Ovary (tissue), 9 donors: ENCODE data around the gene POLN. TPM values are rescaled to one million over a fixed set of nuclear protein-coding genes. Genes with fewer than 3 reads are reported as not detected.

ENCODE experiments used
- DNase-seq, 5 donors: peaks; one replicate each; pipeline ENCODE4 v3.0.0-alpha.2; 2019 to 2020
- H3K27ac ChIP-seq, 2 donors: fragments of 200-600 bp; one replicate each; pipeline versions ENCODE4 v1.5.1 to v1.8.0; 2019 to 2022
- H3K27me3 ChIP-seq: fragments of 200-600 bp; one replicate; pipeline ENCODE4 v1.8.0; 2022
- H3K36me3 ChIP-seq: fragments of 200-600 bp; sonication (generic); one replicate; pipeline ENCODE4 v1.5.1; 2019
- H3K4me1 ChIP-seq: one replicate; pipeline ENCODE4 v1.8.1; 2013; ENCODE audit warnings: mild to moderate bottlenecking, moderate library complexity; ENCODE audit not compliant: insufficient read depth
- H3K4me3 ChIP-seq: fragments of 200-600 bp; sonication (generic); one replicate; pipeline ENCODE4 v1.5.1; 2017
- H3K9me3 ChIP-seq, 2 donors: fragments of 200-600 bp in 1 of 2; sonication (generic) in 1 of 2; one replicate each; pipeline versions ENCODE4 v1.5.1 to v1.8.1; 2013 to 2019; ENCODE audit warnings: mild to moderate bottlenecking in 1 of 2, moderate library complexity in 1 of 2
- CTCF ChIP-seq, 3 donors: fragments of 450-650 bp in 2 of 3; fragments of 200-600 bp in 1 of 3; IDR thresholded peaks; one replicate each; pipeline versions ENCODE4 v1.5.1 to v1.8.0; 2016 to 2022; ENCODE audit warnings: antibody characterized with exemption in 3 of 3, mild to moderate bottlenecking in 1 of 3
- EP300 ChIP-seq: sonication (generic); formaldehyde crosslinking; IDR thresholded peaks from one replicate; pipeline ENCODE4 v1.6.1; 2017; ENCODE audit warnings: antibody characterized with exemption
- POLR2A ChIP-seq: fragments of 450-650 bp; IDR thresholded peaks from one replicate; pipeline ENCODE4 v1.6.1; 2017; ENCODE audit warnings: antibody characterized with exemption, mild to moderate bottlenecking, moderate library complexity
- WGBS, 3 donors: extraction: QIAGEN DNeasy Blood & Tissue Kit in 1 of 3; methylation state at CpG; one replicate each; pipeline versions ENCODE4 v1.1.5 to v1.1.7; 2013 to 2017; 5-methylcytosine and 5-hydroxymethylcytosine counted together
- intact Hi-C, 4 donors: fragments of 100-400 bp; cut with DNase I; formaldehyde crosslinking; loops; one replicate each; pipeline versions ENCODE4 v1.11.0 to v1.15.1; 2022 to 2023
- polyA plus RNA-seq, 2 donors: library from polyadenylated mRNA; stranded (reverse); fragments of 200-250 nt in 1 of 2; fragments of 350-450 nt in 1 of 2; fragmentation: Illumina TruSeq in 1 of 2; extraction: RNeasy Lipid Tissue Mini Kit (QIAGEN cat#74804) in 1 of 2; gene quantifications; one replicate each; pipeline ENCODE4 v1.2.3, GENCODE V29; 2013 to 2014
- total RNA-seq, 7 donors: library from RNA; depleted of rRNA in 2 of 7; stranded (reverse); fragments of >200 nt in 2 of 7; fragmentation: NEBNext Ultra II Directional in 3 of 7; extraction: Animal tissue kit (Norgen Biotek cat#: 25700) in 3 of 7; gene quantifications; one replicate each; pipeline versions ENCODE4 v1.1.0 to v1.2.4, GENCODE V29; 2016 to 2023
- donor health status: DM: no; HTN: no; CAD: no; lungs with moderate emphysema.
- donor health status: DM: no; HTN: no; CAD: no.
- donor health status: Bipolar disorder and iron deficiency.
- donor health status: DM: yes; HTN: yes; CAD: no.
- donor health status: DM: no; HTN: no; CAD: no.
- donor health status: DM: yes; HTN: yes; CAD: no.

Gene POLN
- total and polyA plus RNA-seq, 9 donors, result 0.95 to 11.4 (median 3.1) TPM

- TF ChIP-seq POLR2A, result no peak
- no peak for TF ChIP-seq CTCF (IDR thresholded peaks at IDR 0.05)
- no peak for TF ChIP-seq EP300
- peaks cover 9% of the 10 kb centered on the region for H3K4me1 ChIP-seq
- H3K9me3 ChIP-seq, result no peaks in the 10 kb centered on the region
- H3K4me3 ChIP-seq, result no peak overlapping the region
- WGBS, 3 donors, result 36 to 51% (median 43%) methylated on average over 28 of the region's 28 CpGs
- no peaks in the 10 kb centered on the region for H3K27me3 ChIP-seq
- H3K36me3 ChIP-seq, result no peaks in the 10 kb centered on the region
- intact Hi-C loops, result no loop called here
- peak in 1 of 5 donors; percentile 42 for DNase-seq
- H3K27ac ChIP-seq, result no peak overlapping the region
Measured at GRCh38 chr4:2071912-2072867, 169.7 kb downstream of the POLN start.

GRCh38 chr4:2071252-2071911 is 170.5 kb downstream of the POLN start:
- Histone ChIP-seq H3K27ac (no peak overlapping the region), H3K4me3 (no peak overlapping the region), H3K27me3 (no peaks in the 10 kb centered on the region), H3K4me1 (peaks cover 9% of the 10 kb centered on the region), H3K36me3 (no peaks in the 10 kb centered on the region), H3K9me3 (no peaks in the 10 kb centered on the region)
- TF ChIP-seq EP300 (no peak), POLR2A (no peak), CTCF (IDR thresholded peaks at IDR 0.05) (no peak)
- WGBS, 3 donors, result 29 to 42% (median 31%) methylated on average over 16 of the region's 16 CpGs
- peak in 1 of 5 donors; percentile 21 for DNase-seq
- intact Hi-C loops, result no loop called here

- H3K4me3 ChIP-seq, result no peak overlapping the region
- peaks cover 9% of the 10 kb centered on the region for H3K4me1 ChIP-seq
- no peaks in the 10 kb centered on the region for H3K36me3 ChIP-seq
- TF ChIP-seq POLR2A, result no peak
- no peak for TF ChIP-seq EP300
- TF ChIP-seq CTCF (IDR thresholded peaks at IDR 0.05), result no peak
- no peak overlapping the region for H3K27ac ChIP-seq
- DNase-seq, result peak in 1 of 5 donors; percentile 25
- intact Hi-C loops, result no loop called here
- H3K27me3 ChIP-seq, result no peaks in the 10 kb centered on the region
- no peaks in the 10 kb centered on the region for H3K9me3 ChIP-seq
- WGBS, 3 donors, result 80 to 84% (median 80%) methylated on average over 22 of the region's 22 CpGs
Measured at GRCh38 chr4:2070421-2071251, 171.3 kb downstream of the POLN start.

GRCh38 chr4:2069986-2070385 is 171.9 kb downstream of the POLN start:
- no peaks in the 10 kb centered on the region for H3K9me3 ChIP-seq
- no peak overlapping the region for H3K4me3 ChIP-seq
- no peaks in the 10 kb centered on the region for H3K36me3 ChIP-seq
- intact Hi-C loops, result no loop called here
- WGBS, 3 donors, result 66 to 80% (median 71%) methylated on average over 14 of the region's 14 CpGs
- TF ChIP-seq EP300, result no peak
- TF ChIP-seq POLR2A, result no peak
- TF ChIP-seq CTCF (IDR thresholded peaks at IDR 0.05), result no peak
- H3K27ac ChIP-seq, result no peak overlapping the region
- H3K4me1 ChIP-seq, result peaks cover 9% of the 10 kb centered on the region
- DNase-seq, result peak in 1 of 5 donors; percentile 26
- no peaks in the 10 kb centered on the region for H3K27me3 ChIP-seq
